ENCODE data around the gene GABBR2. TPM values are rescaled to one million over a fixed set of nuclear protein-coding genes. Genes with fewer than 3 reads are reported as not detected.

GABBR2 gene
- total and polyA plus RNA-seq, 9 of the 15 experiments (the other 6 are each of a cell fraction or from before 2014, with no cell fraction given): 0.15 to 1.9 (median 0.32) TPM

- no peak for TF ChIP-seq E2F1 (CRISPR knock-in tag; IDR thresholded peaks at IDR 0.05)
- TF ChIP-seq NKRF (IDR thresholded peaks at IDR 0.05; ENCODE audit: borderline replicate concordance): no peak
- 0 out of 2 replicates have a peak, but pooled peaks have one; percentile 34 for TF ChIP-seq EP400 (IDR thresholded peaks at IDR 0.05)
- TF ChIP-seq KLF6 (CRISPR knock-in tag; IDR thresholded peaks at IDR 0.05; ENCODE audit: borderline replicate concordance): no peak
- peak; percentile 61; the same call in 1 of the 2 replicates for TF ChIP-seq ZBTB2 (IDR thresholded peaks at IDR 0.05)
- no peak for TF ChIP-seq MBD1 (CRISPR knock-in tag; IDR thresholded peaks at IDR 0.05)
- peak; percentile 39; the same call in 1 of the 2 replicates for TF ChIP-seq LCOR (CRISPR knock-in tag; IDR thresholded peaks at IDR 0.05)
- no peak for TF ChIP-seq ID3 (CRISPR knock-in tag; IDR thresholded peaks at IDR 0.05)
- 0 out of 2 replicates have a peak, but pooled peaks have one; percentile 17 for TF ChIP-seq ID3 (tag; IDR thresholded peaks at IDR 0.05)
- peak; percentile 46; the same call in 1 of the 2 replicates for TF ChIP-seq SMAD4 (CRISPR knock-in tag; conservative IDR thresholded peaks at IDR 0.05)
- TF ChIP-seq BCOR (IDR thresholded peaks at IDR 0.05): peak; percentile 44; the same call in 1 of the 2 replicates
- peak in 1 of 2 experiments; percentile 57; a peak in 1 of 3 replicates for TF ChIP-seq CBX3 (IDR thresholded peaks at IDR 0.05; ENCODE audit: borderline replicate concordance in 1 of 2, low read length in 2 of 2)
- TF ChIP-seq SMARCA4 (IDR thresholded peaks at IDR 0.05): peak; percentile 82
- no peak for TF ChIP-seq ZFP36 (IDR thresholded peaks at IDR 0.05; ENCODE audit: low read depth, low read length, partially characterized antibody)
- no peak for TF ChIP-seq XRCC4 (IDR thresholded peaks at IDR 0.05; ENCODE audit: extremely low read depth, insufficient read depth, insufficient read length)
- TF ChIP-seq ZFP1 (CRISPR knock-in tag; IDR thresholded peaks at IDR 0.05): no peak
- TF ChIP-seq ZNF140 (CRISPR knock-in tag; IDR thresholded peaks at IDR 0.05): no peak
- no peak for TF ChIP-seq MTF1 (CRISPR knock-in tag; IDR thresholded peaks at IDR 0.05; ENCODE audit: borderline replicate concordance)
- TF ChIP-seq TAF9B (IDR thresholded peaks at IDR 0.05; ENCODE audit: partially characterized antibody): no peak
- TF ChIP-seq VEZF1 (CRISPR knock-in tag; IDR thresholded peaks at IDR 0.05): no peak
Observed at GRCh38 chr9:98310752-98311392, 397.9 kb downstream of the GABBR2 start (continued).

Data from K562 (cell line).